Tibial artery (tissue), 4 donors: ENCODE data around the gene FAM200B.
"Not testable (repeated sequence)": the region's sequence is repeated elsewhere in the genome, so short reads cannot be mapped to it uniquely, and the experiment has no call there.

Source experiments
- DNase-seq, 2 donors: peaks; one replicate each; pipeline ENCODE4 v3.0.0-alpha.2; 2019
- H3K27ac ChIP-seq, 2 donors: fragments of 200-600 bp; sonication (generic) in 1 of 2; 1 replicate in 1 of 2; 2 replicates in 1 of 2; pipeline ENCODE4 v1.5.1; 2018 to 2019; ENCODE audit warnings: mild to moderate bottlenecking in 1 of 2
- H3K27me3 ChIP-seq, 2 donors: fragments of 200-600 bp; sonication (generic) in 1 of 2; one replicate each; pipeline versions ENCODE4 v1.5.1 to v1.6.0; 2016 to 2019
- H3K36me3 ChIP-seq, 3 donors: fragments of 200-600 bp; sonication (generic) in 2 of 3; one replicate each; pipeline ENCODE4 v1.5.1; 2016 to 2019; ENCODE audit warnings: mild to moderate bottlenecking in 2 of 3
- H3K4me1 ChIP-seq, 4 donors: fragments of 200-600 bp; sonication (generic) in 2 of 4; 1 replicate in 3 of 4; 2 replicates in 1 of 4; pipeline ENCODE4 v1.5.1; 2016 to 2019
- H3K4me3 ChIP-seq, 2 donors: fragments of 200-600 bp; sonication (generic) in 1 of 2; 1 replicate in 1 of 2; 2 replicates in 1 of 2; pipeline ENCODE4 v1.5.1; 2018 to 2019; ENCODE audit warnings: mild to moderate bottlenecking in 2 of 2
- H3K9me3 ChIP-seq, 3 donors: fragments of 200-600 bp; sonication (generic) in 1 of 3; one replicate each; pipeline ENCODE4 v1.5.1; 2016 to 2019
- CTCF ChIP-seq, 2 experiments: fragments of 200-600 bp in 1 of 2; fragments of 450-650 bp in 1 of 2; IDR thresholded peaks; one replicate each; pipeline ENCODE4 v1.5.1; 2017 to 2019; ENCODE audit warnings: antibody characterized with exemption in 2 of 2, mild to moderate bottlenecking in 1 of 2, moderate library complexity in 1 of 2
- intact Hi-C: fragments of 100-400 bp; cut with DNase I; formaldehyde crosslinking; loops from one replicate; pipeline ENCODE4 v1.15.0; 2023; ENCODE audit warnings: low total_unique reads

The FAM200B gene

GRCh38 chr4:15719506-15719905 lies 37.9 kb downstream of the FAM200B start:
- Histone ChIP-seq H3K4me1 (peaks cover 0 to 32% (median 10%) of the 10 kb centered on the region in 4 donors), H3K27me3 (no peaks in the 10 kb centered on the region), H3K4me3 (no peak overlapping the region), H3K9me3 (no peaks in the 10 kb centered on the region), H3K27ac (no peak overlapping the region), H3K36me3 (no peaks in the 10 kb centered on the region)
- intact Hi-C loops: no loop called here
- TF ChIP-seq CTCF (IDR thresholded peaks at IDR 0.05): no peak
- no peak for DNase-seq

- no peak for TF ChIP-seq CTCF (IDR thresholded peaks at IDR 0.05)
- DNase-seq: no peak
- intact Hi-C loops: no loop called here
- Histone ChIP-seq H3K27me3 (no peaks in the 10 kb centered on the region), H3K9me3 (no peaks in the 10 kb centered on the region), H3K36me3 (no peaks in the 10 kb centered on the region), H3K27ac (no peak overlapping the region), H3K4me1 (peaks cover 0 to 28% (median 8%) of the 10 kb centered on the region in 4 donors), H3K4me3 (no peak overlapping the region)
Measured at GRCh38 chr4:15720851-15721250, 39.2 kb downstream of the FAM200B start.

GRCh38 chr4:15725608-15726007 lies 44.0 kb downstream of the FAM200B start:
- H3K27ac ChIP-seq: no peak overlapping the region
- no peaks in the 10 kb centered on the region for H3K27me3 ChIP-seq
- no peak for TF ChIP-seq CTCF (IDR thresholded peaks at IDR 0.05)
- no peaks in the 10 kb centered on the region for H3K9me3 ChIP-seq
- no peak for DNase-seq
- H3K4me1 ChIP-seq: no peaks in the 10 kb centered on the region
- no peaks in the 10 kb centered on the region for H3K36me3 ChIP-seq
- no peak overlapping the region for H3K4me3 ChIP-seq
- intact Hi-C loops: loop anchor here (5.0 kb wide), 1 partner anchor 232 kb away; no protein-coding TSS in a partner anchor

- Histone ChIP-seq H3K27ac (no peak overlapping the region), H3K4me3 (no peak overlapping the region), H3K36me3 (no peaks in the 10 kb centered on the region), H3K27me3 (no peaks in the 10 kb centered on the region), H3K4me1 (no peaks in the 10 kb centered on the region), H3K9me3 (no peaks in the 10 kb centered on the region)
- peak; percentile 58 to 86 for TF ChIP-seq CTCF (IDR thresholded peaks at IDR 0.05)
- DNase-seq: no peak
- intact Hi-C loops: loop anchor here (5.0 kb wide), 2 partner anchors 227 to 272 kb away; no protein-coding TSS in a partner anchor
Measured at GRCh38 chr4:15729910-15730533, 48.4 kb downstream of the FAM200B start.

GRCh38 chr4:15733061-15733460 lies 51.4 kb downstream of the FAM200B start:
- not testable (repeated sequence) for H3K4me3 ChIP-seq, H3K4me1 ChIP-seq, H3K36me3 ChIP-seq, H3K27me3 ChIP-seq, DNase-seq, H3K9me3 ChIP-seq, H3K27ac ChIP-seq
- intact Hi-C loops: loop anchor here (5.0 kb wide), 1 partner anchor 269 kb away; no protein-coding TSS in a partner anchor

- no peaks in the 10 kb centered on the region for H3K9me3 ChIP-seq
- no peak for TF ChIP-seq CTCF (IDR thresholded peaks at IDR 0.05)
- intact Hi-C loops: no loop called here
- DNase-seq: no peak
- H3K4me1 ChIP-seq: no peaks in the 10 kb centered on the region
- H3K4me3 ChIP-seq: no peak overlapping the region
- H3K36me3 ChIP-seq: no peaks in the 10 kb centered on the region
- no peak overlapping the region for H3K27ac ChIP-seq
- H3K27me3 ChIP-seq: no peaks in the 10 kb centered on the region
Measured at GRCh38 chr4:15735536-15735935, 53.9 kb downstream of the FAM200B start.
